Immature natural killer cell (primary cell): ENCODE measurements around the gene FURIN. TPM values are rescaled to one million over a fixed set of nuclear protein-coding genes. Genes with fewer than 3 reads are reported as not detected.
A peak's percentile ranks its signal among the peaks of the same experiment; 100 is the strongest.
"Not testable (repeated sequence)": the region's sequence is repeated elsewhere in the genome, so short reads cannot be mapped to it uniquely, and the experiment has no call there.

Experiments used
- DNase-seq, 3 donors: peaks; one replicate each; pipeline ENCODE4 v3.0.0; 2022; ENCODE audit warnings: mixed read lengths in 1 of 3
- H3K27ac Mint-ChIP-seq, 6 donors: one replicate each; pipeline ENCODE4 v1.8.0; 2020; ENCODE audit warnings: mixed read lengths in 6 of 6, mild to moderate bottlenecking in 5 of 6, inconsistent platforms in 4 of 6, moderate library complexity in 3 of 6
- H3K27me3 Mint-ChIP-seq, 3 donors: one replicate each; pipeline ENCODE4 v1.8.0; 2020 to 2021; ENCODE audit warnings: low read depth in 3 of 3, mild to moderate bottlenecking in 3 of 3, mixed read lengths in 3 of 3, moderate library complexity in 3 of 3, inconsistent platforms in 1 of 3
- H3K36me3 Mint-ChIP-seq, 3 donors: one replicate each; pipeline ENCODE4 v1.8.0; 2020; ENCODE audit warnings: mixed read lengths in 3 of 3, inconsistent platforms in 2 of 3, mild to moderate bottlenecking in 2 of 3
- H3K4me1 Mint-ChIP-seq, 2 donors: one replicate each; pipeline ENCODE4 v1.8.0; 2020; ENCODE audit warnings: inconsistent platforms in 2 of 2, mild to moderate bottlenecking in 2 of 2, mixed read lengths in 2 of 2, moderate library complexity in 1 of 2
- H3K4me3 Mint-ChIP-seq, 5 donors: one replicate each; pipeline ENCODE4 v1.8.0; 2020; ENCODE audit warnings: mild to moderate bottlenecking in 5 of 5, mixed read lengths in 5 of 5, inconsistent platforms in 3 of 5, moderate library complexity in 3 of 5
- H3K9me3 Mint-ChIP-seq, 6 donors: one replicate each; pipeline ENCODE4 v1.8.0; 2020; ENCODE audit warnings: mild to moderate bottlenecking in 6 of 6, mixed read lengths in 6 of 6, inconsistent platforms in 4 of 6, moderate library complexity in 3 of 6
- polyA plus RNA-seq, 3 donors: library from polyadenylated mRNA; unstranded; fragments of 300-500 nt; fragmentation: Illumina TruSeq; gene quantifications; one replicate each; pipeline ENCODE4 v1.2.3, GENCODE V29; 2021

FURIN gene
- polyA plus RNA-seq, 3 donors from 2014 or later: 18.2 to 22.8 (median 20.8) TPM

GRCh38 chr15:90869140-90869541, 753 bp downstream of the FURIN start:
- Mint-ChIP-seq H3K4me1 (peaks cover 41 to 52% of the 10 kb centered on the region in 2 donors), H3K27ac (peak overlapping the region; percentile 84 to 96 (median 92)), H3K36me3 (no peaks in the 10 kb centered on the region), H3K27me3 (peaks cover 13 to 24% (median 16%) of the 10 kb centered on the region in 3 donors), H3K4me3 (peak overlapping the region; percentile 70 to 92 (median 91)), H3K9me3 (no peaks in the 10 kb centered on the region)
- DNase-seq: no peak

GRCh38 chr15:90869601-90870353, 1.4 kb downstream of the FURIN start:
- Mint-ChIP-seq H3K36me3 (no peaks in the 10 kb centered on the region), H3K27ac (peak overlapping the region; percentile 84 to 96 (median 92)), H3K27me3 (peaks cover 13 to 24% (median 16%) of the 10 kb centered on the region in 3 donors), H3K9me3 (no peaks in the 10 kb centered on the region), H3K4me3 (peak overlapping the region; percentile 86 to 92 (median 91)), H3K4me1 (peaks cover 45 to 58% of the 10 kb centered on the region in 2 donors)
- no peak for DNase-seq

- H3K4me3 Mint-ChIP-seq: peak overlapping the region; percentile 86 to 92 (median 91)
- peaks cover 13 to 24% (median 16%) of the 10 kb centered on the region in 3 donors for H3K27me3 Mint-ChIP-seq
- H3K9me3 Mint-ChIP-seq: no peaks in the 10 kb centered on the region
- peak overlapping the region; percentile 84 to 96 (median 92) for H3K27ac Mint-ChIP-seq
- H3K36me3 Mint-ChIP-seq: no peaks in the 10 kb centered on the region
- peaks cover 45 to 64% of the 10 kb centered on the region in 2 donors for H3K4me1 Mint-ChIP-seq
- no peak for DNase-seq
These were observed 2.2 kb downstream of the FURIN start for GRCh38 chr15:90870354-90871138.

GRCh38 chr15:90871139-90871715, 2.8 kb downstream of the FURIN start:
- H3K4me3 Mint-ChIP-seq: peak overlapping the region; percentile 86 to 92 (median 91)
- H3K4me1 Mint-ChIP-seq: peaks cover 45 to 64% of the 10 kb centered on the region in 2 donors
- DNase-seq: peak; percentile 40 to 57 (median 43)
- peaks cover 13 to 24% (median 16%) of the 10 kb centered on the region in 3 donors for H3K27me3 Mint-ChIP-seq
- H3K27ac Mint-ChIP-seq: peak overlapping the region; percentile 84 to 96 (median 92)
- no peaks in the 10 kb centered on the region for H3K9me3 Mint-ChIP-seq
- H3K36me3 Mint-ChIP-seq: no peaks in the 10 kb centered on the region

- H3K4me3 Mint-ChIP-seq: peak overlapping the region; percentile 89 to 94 (median 90)
- no peaks in the 10 kb centered on the region for H3K9me3 Mint-ChIP-seq
- peaks cover 13 to 24% (median 16%) of the 10 kb centered on the region in 3 donors for H3K27me3 Mint-ChIP-seq
- H3K36me3 Mint-ChIP-seq: peaks cover 0 to 3% (median 0%) of the 10 kb centered on the region in 3 donors
- peak in 2 of 3 donors; percentile 30 to 34 for DNase-seq
- peaks cover 47 to 69% of the 10 kb centered on the region in 2 donors for H3K4me1 Mint-ChIP-seq
- peak overlapping the region; percentile 83 to 93 (median 90) for H3K27ac Mint-ChIP-seq
These were observed 3.5 kb downstream of the FURIN start for GRCh38 chr15:90871716-90872485.

GRCh38 chr15:90872486-90873184, 4.2 kb downstream of the FURIN start:
- Mint-ChIP-seq H3K36me3 (peaks cover 0 to 4% (median 0%) of the 10 kb centered on the region in 3 donors), H3K27ac (peak overlapping the region; percentile 83 to 93 (median 90)), H3K4me3 (peak overlapping the region; percentile 89 to 94 (median 90)), H3K27me3 (peaks cover 13 to 26% (median 13%) of the 10 kb centered on the region in 3 donors), H3K9me3 (no peaks in the 10 kb centered on the region), H3K4me1 (peaks cover 55 to 76% of the 10 kb centered on the region in 2 donors)
- no peak for DNase-seq

- Mint-ChIP-seq H3K4me1 (peaks cover 55 to 71% of the 10 kb centered on the region in 2 donors), H3K27ac (peak overlapping the region; percentile 80 to 93 (median 90)), H3K27me3 (peaks cover 13 to 26% (median 13%) of the 10 kb centered on the region in 3 donors), H3K9me3 (no peaks in the 10 kb centered on the region), H3K36me3 (peaks cover 0 to 4% (median 0%) of the 10 kb centered on the region in 3 donors), H3K4me3 (peak overlapping the region; percentile 89 to 94 (median 90))
- no peak for DNase-seq
These were observed 5.2 kb downstream of the FURIN start for GRCh38 chr15:90873488-90873997.

- peaks cover 13 to 25% (median 13%) of the 10 kb centered on the region in 3 donors for H3K27me3 Mint-ChIP-seq
- no peaks in the 10 kb centered on the region for H3K9me3 Mint-ChIP-seq
- H3K4me3 Mint-ChIP-seq: peak overlapping the region; percentile 89 to 94 (median 90)
- peaks cover 0 to 4% (median 0%) of the 10 kb centered on the region in 3 donors for H3K36me3 Mint-ChIP-seq
- peak overlapping the region; percentile 40 to 93 (median 71) for H3K27ac Mint-ChIP-seq
- H3K4me1 Mint-ChIP-seq: peaks cover 54 to 66% of the 10 kb centered on the region in 2 donors
- DNase-seq: no peak
These were observed 5.7 kb downstream of the FURIN start for GRCh38 chr15:90873998-90874605.

- H3K36me3 Mint-ChIP-seq, DNase-seq, H3K9me3 Mint-ChIP-seq: not testable (repeated sequence)
- H3K27ac Mint-ChIP-seq: peak overlapping the region in 5 of 6 donors; percentile 12 to 59 (median 45)
- peak overlapping the region in 3 of 5 donors; percentile 13 to 25 (median 21) for H3K4me3 Mint-ChIP-seq
- peaks cover 11 to 18% (median 13%) of the 10 kb centered on the region in 3 donors for H3K27me3 Mint-ChIP-seq
- peaks cover 47 to 57% of the 10 kb centered on the region in 2 donors for H3K4me1 Mint-ChIP-seq
These were observed 6.6 kb downstream of the FURIN start for GRCh38 chr15:90874986-90875385.

GRCh38 chr15:90875549-90875981, 7.2 kb downstream of the FURIN start:
- peak overlapping the region in 3 of 6 donors; percentile 12 to 77 (median 59) for H3K27ac Mint-ChIP-seq

GRCh38 chr15:90876046-90876445, 7.7 kb downstream of the FURIN start:
- H3K27ac Mint-ChIP-seq: no peak overlapping the region
- peaks cover 2 to 11% (median 7%) of the 10 kb centered on the region in 3 donors for H3K27me3 Mint-ChIP-seq
- DNase-seq: no peak

More at GRCh38 chr15:90875549-90875981, 7.2 kb downstream of the FURIN start:
- H3K36me3 Mint-ChIP-seq: peaks cover 0 to 4% (median 4%) of the 10 kb centered on the region in 3 donors
- H3K27me3 Mint-ChIP-seq: peaks cover 7 to 14% (median 11%) of the 10 kb centered on the region in 3 donors
- H3K4me3 Mint-ChIP-seq: no peak overlapping the region
- H3K9me3 Mint-ChIP-seq: no peaks in the 10 kb centered on the region
- H3K4me1 Mint-ChIP-seq: peaks cover 41 to 51% of the 10 kb centered on the region in 2 donors
- no peak for DNase-seq

More at GRCh38 chr15:90876046-90876445, 7.7 kb downstream of the FURIN start:
- no peak overlapping the region for H3K4me3 Mint-ChIP-seq
- peaks cover 37 to 47% of the 10 kb centered on the region in 2 donors for H3K4me1 Mint-ChIP-seq
- H3K9me3 Mint-ChIP-seq: no peaks in the 10 kb centered on the region
- peaks cover 0 to 4% (median 4%) of the 10 kb centered on the region in 3 donors for H3K36me3 Mint-ChIP-seq
